Fibroblast of skin of back (primary cell): ENCODE results near the gene SRCAP.
"Not testable (repeated sequence)": the region's sequence is repeated elsewhere in the genome, so short reads cannot be mapped to it uniquely, and the experiment has no call there.

ENCODE experiments used
- DNase-seq: peaks from one replicate; pipeline ENCODE4 v3.0.0-alpha.2; 2013

SRCAP gene

DNA sequence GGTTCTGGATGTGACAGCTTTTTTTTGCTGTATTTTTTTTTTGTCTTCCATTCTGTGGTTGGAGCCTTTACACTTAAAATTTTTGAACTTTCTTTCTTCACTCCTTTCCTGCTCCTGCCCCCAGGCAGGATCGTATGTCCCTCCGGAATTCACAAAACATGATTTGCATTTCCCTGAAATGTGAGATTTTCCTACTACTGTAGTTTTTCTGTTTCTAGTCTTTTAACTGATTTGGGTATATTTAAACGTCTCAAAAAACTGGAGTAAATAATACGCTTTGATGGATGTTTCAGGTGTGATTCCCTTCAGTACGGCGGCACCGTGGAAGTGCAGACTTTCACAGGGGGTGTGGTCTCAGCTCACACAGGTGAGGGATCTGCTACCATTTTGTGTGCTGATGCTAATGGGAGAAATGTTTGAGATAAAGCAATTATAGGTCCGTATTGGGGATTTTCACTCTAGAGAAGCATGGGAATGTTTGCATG, 686 bp downstream of the SRCAP start:
- no peak for DNase-seq

DNA sequence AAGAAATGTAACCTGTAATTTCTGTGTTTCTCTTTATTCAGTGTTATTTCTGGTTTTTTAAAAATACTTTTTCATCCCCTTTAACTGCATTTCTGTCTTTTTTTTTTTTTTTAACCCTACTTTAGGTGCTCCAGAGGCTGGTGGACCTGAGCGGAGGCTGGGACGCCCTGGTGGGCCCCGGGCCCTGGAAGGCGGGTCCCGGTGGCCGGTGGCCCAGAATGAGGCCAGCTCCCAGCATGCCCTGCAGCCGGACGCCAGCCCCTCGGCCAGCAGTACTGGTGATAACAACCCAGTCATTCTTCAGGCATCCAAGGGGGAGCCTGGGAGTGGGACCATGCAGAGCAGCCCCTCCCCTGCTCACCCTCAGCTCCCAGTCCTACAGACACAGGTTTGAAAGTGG, 1.5 kb downstream of the SRCAP start:
- no peak for DNase-seq

DNA sequence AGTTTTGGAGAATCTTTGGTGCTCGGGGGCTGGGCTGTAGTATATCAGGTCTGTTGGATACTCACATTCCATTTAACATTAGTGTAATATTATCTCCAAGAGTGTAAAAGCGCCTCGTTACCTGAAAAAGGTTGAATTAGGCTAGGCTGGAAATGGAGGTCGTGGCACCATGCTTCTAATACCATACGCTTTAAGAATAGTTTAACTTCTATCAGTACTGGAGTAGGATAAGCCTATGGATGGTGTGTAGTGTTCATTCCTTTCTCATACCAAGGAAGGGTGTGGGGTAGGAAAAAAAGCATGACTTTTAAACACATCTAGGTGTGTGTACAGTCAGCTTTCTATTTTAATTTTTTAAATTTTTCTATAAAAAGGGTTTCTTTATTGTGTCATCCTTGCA, 2.0 kb downstream of the SRCAP start:
- no peak for DNase-seq

DNA sequence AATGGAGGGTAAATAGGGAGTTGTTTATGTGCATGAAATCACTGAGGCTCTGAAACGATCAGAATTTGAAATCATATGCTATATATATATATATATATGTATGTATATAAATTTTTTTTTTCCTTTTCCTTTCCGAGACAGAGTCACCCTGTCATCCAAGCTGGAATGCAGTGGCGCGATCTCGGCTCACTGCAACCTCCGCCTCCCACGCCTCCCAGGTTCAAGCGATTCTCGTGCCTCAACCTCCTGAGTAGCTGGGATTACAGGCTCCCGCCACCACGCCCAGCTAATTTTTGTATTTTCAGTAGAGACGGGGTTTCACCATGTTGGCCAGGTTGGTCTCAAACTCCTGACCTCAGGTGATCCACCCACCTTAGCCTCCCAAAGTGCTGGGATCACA, 4.1 kb downstream of the SRCAP start:
- not testable (repeated sequence) for DNase-seq

DNA sequence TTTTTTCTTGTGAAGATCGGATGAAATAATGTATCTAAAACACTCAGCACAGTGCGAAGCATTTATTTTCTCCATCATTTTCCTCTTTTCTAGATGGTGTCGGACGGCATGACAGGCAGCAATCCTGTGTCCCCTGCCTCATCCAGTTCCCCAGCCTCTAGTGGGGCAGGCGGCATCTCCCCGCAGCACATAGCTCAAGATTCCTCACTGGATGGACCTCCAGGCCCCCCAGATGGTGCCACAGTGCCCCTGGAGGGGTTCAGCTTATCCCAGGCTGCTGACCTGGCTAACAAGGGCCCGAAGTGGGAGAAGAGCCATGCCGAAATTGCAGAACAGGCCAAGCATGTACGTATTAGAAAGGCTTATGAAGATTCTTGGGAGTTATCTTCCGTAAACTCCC, 5.0 kb downstream of the SRCAP start:
- DNase-seq = no peak

DNA sequence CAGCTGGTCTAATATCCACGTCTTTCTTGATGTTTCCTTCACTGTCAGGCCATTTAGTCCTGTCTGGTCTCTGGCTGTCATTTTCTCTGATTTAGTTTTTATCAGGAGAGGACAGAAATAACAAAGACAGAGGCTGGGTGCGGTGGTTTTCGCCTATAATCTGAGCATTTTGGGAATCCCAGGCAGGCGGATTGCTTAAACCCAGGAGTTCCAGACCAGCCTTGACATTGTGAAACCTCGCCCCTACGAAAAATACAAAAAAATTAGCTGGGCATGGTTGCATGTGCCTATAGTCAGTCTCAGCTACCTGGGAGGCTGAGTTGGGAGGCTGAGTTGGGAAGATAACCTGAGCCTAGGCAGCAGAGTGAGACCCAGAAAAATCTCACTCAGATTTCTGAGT, 7.1 kb downstream of the SRCAP start:
- no peak for DNase-seq

DNA sequence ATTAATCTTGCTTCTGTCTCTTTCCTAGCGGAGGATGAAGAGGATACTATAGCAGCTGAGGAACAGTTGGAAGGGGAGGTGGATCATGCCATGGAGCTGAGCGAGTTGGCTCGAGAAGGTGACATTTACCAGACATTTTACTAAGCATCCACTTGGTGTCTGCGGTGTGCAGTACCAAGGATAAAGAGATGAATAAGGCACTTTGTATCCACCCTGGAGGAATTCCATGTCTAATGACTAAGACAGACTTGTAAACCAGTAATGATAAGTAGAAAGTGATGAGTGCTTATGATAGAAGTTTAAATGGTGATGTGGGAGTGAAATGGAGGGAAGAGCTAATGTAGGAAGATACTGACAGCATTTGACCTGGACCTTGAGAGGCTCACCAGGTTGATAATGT, 12.0 kb downstream of the SRCAP start:
- DNase-seq = no peak

DNA sequence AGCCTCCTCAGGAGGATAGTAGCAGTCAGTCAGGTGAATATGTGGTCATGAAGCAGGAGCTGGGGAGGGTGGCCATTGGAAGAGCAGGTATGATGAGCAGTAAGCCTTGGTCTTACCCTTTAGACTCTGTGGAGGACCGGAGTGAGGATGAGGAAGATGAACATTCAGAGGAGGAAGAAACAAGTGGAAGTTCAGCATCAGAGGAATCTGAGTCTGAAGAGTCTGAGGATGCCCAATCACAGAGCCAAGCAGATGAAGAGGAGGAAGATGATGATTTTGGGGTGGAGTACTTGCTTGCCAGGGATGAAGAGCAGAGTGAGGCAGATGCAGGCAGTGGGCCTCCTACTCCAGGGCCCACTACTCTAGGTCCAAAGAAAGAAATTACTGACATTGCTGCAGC, 12.7 kb downstream of the SRCAP start:
- no peak for DNase-seq

DNA sequence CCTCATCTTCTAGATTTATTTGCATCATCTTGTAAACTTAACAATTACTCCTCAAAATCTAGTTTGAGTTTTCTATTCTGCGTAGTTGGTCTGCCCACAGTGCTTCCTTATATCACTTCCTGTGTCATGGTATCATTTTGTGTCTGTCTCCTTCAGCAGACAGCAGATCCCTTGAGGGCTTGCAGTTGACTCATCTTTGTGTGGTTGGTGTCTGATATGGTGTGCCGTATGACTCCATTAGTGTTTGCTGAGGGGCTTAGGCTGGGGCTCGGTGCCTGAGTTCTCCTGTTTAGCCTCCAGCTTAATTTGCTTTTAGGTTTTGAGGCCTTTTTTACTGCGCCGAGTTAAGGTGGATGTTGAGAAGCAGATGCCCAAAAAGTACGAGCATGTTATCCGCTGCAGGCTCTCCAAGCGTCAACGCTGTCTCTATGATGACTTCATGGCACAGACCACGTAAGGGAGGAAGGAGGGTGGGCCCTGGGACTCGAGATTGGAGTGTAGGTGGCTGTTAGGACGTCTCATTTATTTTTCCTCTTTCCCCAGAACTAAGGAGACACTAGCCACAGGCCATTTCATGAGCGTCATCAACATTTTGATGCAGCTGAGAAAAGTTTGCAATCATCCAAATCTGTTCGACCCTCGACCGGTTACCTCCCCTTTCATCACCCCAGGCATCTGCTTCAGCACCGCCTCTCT, 16.9 kb downstream of the SRCAP start:
- peak; percentile 49 for DNase-seq

DNA sequence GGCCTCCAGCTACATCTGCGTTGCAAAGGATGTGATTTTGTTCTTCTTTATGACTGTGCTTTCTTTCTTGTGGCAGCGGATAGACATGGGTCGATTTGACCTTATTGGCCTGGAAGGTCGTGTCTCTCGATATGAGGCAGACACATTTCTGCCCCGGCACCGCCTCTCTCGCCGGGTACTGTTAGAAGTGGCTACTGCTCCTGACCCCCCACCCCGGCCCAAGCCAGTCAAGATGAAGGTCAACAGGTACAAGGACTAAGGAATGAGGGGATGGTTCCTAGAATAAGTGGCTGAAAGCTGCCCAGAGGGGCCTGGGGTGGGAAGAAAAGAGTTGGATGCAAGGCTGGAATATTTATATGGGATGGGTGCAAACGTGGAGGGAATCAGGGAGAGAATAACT, 21.1 kb downstream of the SRCAP start:
- no peak for DNase-seq

DNA sequence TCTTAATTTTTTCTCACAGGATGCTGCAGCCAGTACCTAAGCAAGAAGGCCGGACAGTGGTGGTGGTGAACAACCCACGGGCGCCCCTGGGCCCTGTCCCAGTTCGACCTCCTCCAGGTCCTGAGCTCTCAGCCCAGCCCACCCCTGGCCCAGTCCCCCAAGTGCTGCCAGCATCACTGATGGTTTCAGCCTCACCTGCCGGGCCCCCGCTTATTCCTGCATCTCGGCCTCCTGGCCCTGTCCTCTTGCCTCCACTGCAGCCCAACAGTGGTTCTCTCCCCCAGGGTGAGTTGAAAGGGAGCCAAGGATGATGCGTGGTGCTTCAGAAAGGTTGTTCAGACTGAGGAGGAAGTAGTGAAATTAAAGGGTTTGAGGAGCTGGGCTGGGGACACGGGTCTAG, 21.7 kb downstream of the SRCAP start:
- DNase-seq = no peak

DNA sequence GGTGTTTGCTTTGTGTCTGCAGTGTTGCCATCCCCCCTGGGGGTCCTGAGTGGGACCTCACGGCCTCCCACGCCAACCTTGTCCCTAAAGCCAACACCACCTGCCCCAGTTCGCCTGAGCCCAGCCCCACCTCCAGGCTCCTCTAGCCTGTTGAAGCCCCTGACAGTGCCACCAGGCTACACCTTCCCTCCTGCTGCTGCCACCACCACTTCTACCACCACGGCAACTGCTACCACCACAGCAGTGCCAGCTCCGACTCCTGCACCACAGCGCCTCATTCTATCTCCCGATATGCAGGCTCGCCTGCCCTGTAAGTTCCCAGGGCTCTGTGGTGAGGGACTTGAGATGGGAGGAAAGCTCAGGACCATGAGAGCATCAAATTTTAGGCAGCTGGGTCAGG, 22.2 kb downstream of the SRCAP start:
- no peak for DNase-seq

DNA sequence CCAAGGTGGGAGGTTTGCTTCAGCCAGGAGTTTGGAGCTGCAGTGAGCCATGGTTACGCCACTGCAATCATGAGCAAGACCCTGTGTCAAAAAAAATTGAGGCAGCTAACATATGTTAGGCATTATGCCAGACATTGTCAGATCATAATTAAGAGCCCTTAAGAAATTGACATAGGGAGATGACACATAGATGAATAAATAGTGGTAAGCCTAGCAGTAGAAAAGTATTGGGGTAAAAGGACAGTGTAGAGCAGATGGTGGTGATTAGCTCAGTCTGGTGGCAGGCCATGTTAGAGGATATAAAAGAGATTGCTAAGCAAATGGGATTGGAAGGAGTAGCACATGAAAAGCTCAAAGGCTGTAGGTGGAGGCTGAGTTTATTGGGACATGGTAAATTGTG, 22.6 kb downstream of the SRCAP start:
- DNase-seq = no peak

DNA sequence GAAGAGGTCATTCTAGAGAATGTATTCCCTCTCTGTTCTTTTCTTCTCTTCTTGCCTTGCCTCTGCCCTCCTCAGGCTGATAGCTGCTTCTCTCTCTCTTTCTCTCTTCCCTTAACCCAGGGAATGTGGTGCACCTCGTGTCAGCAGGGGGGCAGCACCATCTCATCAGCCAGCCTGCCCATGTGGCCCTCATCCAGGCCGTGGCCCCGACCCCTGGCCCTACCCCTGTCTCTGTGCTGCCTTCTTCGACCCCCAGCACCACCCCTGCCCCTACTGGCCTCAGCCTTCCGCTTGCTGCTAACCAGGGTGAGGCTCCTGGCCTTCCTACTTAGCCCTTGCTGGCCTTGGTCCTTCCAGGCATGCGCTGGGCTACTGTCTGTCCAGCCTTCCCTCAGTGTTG, 23.5 kb downstream of the SRCAP start:
- DNase-seq = no peak

DNA sequence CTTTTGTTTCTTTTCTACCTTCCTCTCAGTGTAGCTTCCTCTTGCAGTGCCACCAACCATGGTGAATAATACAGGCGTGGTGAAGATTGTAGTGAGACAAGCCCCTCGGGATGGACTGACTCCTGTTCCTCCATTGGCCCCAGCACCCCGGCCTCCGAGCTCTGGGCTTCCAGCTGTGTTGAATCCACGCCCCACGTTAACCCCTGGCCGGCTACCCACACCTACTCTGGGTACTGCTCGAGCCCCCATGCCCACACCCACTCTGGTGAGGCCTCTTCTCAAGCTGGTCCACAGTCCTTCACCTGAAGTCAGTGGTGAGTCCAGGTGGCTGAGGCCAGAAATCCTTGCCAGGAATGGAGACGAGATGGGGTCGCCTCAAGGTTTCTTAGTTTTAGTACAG, 23.9 kb downstream of the SRCAP start:
- DNase-seq = no peak

DNA sequence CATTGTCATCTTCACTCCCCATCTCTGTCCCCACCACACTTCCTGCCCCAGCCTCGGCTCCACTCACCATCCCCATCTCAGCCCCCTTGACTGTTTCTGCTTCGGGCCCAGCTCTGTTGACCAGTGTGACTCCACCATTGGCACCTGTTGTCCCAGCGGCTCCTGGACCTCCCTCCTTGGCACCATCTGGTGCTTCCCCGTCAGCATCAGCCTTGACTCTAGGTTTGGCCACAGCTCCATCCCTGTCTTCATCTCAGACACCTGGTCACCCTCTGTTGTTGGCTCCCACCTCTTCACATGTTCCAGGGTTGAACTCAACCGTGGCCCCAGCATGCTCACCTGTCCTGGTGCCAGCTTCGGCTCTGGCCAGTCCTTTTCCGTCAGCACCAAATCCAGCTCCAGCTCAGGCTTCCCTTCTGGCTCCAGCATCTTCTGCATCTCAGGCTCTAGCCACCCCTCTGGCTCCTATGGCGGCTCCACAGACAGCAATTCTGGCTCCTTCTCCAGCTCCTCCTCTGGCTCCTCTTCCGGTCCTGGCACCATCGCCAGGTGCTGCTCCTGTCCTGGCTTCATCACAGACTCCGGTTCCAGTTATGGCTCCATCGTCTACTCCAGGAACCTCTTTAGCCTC, 24.9 kb downstream of the SRCAP start:
- DNase-seq = no peak

DNA sequence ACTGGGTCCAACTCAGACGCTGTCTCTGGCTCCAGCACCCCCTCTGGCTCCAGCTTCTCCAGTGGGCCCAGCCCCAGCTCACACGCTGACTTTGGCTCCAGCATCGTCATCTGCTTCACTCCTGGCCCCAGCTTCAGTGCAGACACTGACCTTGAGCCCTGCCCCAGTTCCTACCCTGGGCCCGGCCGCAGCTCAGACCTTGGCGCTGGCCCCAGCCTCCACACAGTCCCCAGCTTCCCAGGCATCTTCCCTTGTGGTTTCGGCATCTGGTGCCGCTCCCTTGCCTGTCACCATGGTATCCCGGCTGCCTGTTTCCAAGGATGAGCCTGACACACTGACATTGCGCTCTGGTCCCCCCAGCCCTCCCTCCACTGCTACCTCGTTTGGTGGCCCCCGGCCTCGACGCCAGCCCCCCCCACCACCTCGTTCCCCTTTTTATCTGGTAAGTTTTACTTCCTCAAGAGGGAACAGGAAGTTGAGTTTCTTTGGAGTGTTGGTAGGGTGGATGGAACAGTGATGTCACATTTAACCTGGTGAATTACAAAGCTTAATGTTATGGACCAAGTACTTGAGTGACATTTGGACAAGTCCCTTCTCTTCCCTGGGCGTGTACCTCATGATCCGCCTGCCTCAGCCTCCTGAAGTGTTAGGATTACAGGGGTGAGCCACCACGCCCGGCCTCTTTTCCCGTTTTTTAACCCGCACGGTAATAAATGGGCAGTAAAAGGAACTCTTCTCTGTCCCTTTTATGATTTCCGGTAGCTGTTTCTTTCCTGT, 25.9 kb downstream of the SRCAP start:
- no peak for DNase-seq

DNA sequence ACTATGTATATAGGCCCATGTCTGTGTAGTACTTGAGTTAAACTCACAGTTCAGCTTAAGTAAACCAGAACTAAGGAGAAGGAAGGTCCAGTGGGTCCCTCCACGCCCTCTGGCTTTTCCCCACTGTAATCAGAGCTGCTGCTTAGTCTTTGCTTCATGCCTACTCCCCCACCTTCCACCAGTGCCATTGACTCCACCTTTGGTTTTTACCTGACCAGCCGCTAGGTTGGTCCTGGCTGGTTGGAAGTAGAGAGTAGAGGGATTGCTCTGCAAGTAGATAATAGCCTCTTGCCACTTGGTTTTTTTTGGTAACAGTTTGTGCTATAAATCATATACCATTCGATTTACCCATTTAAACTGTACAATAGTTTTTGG, 26.4 kb downstream of the SRCAP start:
- no peak for DNase-seq

DNA sequence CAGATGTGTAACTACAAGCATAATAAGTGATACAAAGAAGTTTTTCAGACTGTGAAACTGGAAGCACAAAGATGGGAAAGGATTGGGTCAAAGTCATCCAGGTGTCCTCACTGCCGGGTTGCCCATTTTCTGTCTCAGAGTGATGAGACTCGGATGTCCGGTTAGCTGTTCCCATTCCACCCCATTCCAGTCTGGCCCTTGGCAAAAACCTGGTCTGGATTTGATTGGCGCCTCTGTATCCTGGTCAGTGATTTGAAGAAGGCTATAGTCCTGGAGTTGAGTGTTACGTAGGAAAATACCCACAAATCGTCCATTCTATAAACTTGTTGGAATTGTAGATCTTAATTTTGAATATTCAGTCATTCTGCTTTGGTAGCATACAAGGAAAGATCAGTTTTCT, 29.4 kb downstream of the SRCAP start:
- DNase-seq = no peak

DNA sequence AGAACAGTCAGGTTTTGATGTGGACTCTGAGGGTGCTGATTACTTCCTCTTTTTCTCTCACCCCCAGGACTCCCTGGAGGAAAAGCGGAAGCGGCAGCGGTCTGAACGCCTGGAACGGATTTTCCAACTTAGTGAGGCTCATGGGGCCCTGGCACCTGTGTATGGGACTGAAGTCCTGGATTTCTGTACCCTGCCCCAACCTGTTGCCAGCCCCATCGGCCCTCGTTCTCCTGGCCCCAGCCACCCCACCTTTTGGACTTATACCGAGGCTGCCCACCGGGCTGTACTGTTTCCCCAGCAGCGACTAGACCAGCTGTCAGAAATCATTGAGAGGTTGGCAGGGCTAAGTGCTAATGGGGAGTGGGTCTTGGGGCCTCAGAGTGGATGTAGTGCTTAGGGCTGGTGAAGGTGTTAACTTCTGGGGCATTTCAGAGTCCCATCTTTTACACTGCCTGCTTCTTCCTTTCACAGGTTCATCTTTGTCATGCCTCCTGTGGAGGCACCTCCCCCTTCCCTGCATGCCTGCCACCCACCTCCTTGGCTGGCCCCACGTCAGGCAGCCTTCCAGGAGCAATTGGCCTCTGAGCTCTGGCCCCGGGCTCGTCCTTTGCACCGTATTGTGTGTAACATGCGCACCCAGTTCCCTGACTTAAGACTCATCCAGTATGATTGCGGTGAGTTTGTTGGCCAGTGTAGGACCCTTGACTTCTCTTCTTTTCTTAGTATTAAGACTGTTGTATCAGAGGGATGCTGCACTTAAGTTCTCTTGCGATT, 30.1 kb downstream of the SRCAP start:
- DNase-seq = no peak

DNA sequence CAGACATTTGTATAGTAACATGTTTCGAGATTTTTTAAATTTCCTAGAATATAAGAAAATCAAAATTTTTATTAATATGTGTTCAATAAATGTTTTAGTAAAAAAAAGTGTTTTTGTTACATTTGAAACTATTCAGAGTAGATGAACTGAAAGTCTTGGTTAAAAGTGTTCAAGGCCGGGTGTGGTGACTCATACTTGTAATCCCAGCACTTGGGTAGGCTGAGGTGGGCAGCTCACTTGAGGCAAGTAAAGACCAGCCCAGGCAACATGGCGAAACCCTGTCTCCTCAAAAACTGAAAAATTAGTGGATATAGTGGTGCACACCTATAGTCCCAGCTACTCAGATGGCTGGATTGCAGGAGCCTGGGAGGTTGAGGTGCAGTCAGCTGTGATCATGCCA, 32.4 kb downstream of the SRCAP start:
- no peak for DNase-seq

DNA sequence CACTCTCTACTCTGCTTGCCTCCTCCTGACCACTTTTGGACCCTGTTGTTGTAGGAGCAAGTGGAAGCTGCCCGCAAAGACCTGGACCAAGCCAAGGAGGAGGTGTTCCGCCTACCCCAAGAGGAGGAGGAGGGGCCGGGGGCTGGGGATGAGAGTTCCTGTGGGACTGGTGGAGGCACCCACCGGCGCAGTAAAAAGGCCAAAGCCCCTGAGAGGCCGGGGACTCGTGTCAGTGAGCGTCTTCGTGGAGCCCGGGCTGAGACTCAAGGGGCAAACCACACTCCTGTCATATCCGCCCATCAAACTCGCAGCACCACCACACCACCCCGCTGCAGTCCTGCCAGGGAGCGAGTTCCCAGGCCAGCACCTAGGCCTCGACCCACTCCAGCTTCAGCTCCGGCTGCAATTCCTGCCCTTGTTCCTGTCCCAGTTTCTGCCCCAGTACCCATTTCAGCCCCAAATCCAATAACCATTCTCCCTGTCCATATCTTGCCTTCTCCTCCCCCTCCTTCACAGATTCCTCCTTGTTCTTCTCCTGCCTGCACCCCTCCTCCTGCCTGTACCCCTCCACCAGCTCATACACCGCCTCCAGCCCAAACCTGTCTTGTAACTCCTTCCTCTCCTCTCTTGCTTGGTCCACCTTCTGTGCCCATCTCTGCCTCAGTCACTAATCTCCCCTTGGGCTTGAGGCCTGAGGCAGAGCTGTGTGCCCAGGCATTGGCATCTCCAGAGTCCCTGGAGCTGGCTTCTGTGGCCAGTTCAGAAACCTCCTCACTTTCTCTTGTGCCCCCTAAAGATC, 38.2 kb downstream of the SRCAP start:
- DNase-seq = no peak
